HUES64 (cell line): Measurements from ENCODE around the gene SARDH.

Experiments
- H3K27ac ChIP-seq: 2 replicates; pipeline ENCODE4 v1.7.0; 2013; ENCODE audit warnings: low read depth, low read length, inconsistent platforms
- H3K27me3 ChIP-seq: 2 replicates; pipeline ENCODE4 v1.6.1; 2013; ENCODE audit warnings: mild to moderate bottlenecking, low read length; ENCODE audit not compliant: insufficient read depth
- H3K36me3 ChIP-seq: 2 replicates; pipeline ENCODE4 v1.6.1; 2013; ENCODE audit warnings: mild to moderate bottlenecking, low read length; ENCODE audit not compliant: insufficient read depth
- H3K4me1 ChIP-seq: 2 replicates; pipeline ENCODE4 v1.6.1; 2013; ENCODE audit warnings: mild to moderate bottlenecking, low read length, moderate library complexity; ENCODE audit not compliant: insufficient read depth
- H3K4me3 ChIP-seq: 2 replicates; pipeline ENCODE4 v1.5.1; 2013; ENCODE audit warnings: mild to moderate bottlenecking, low read length, moderate library complexity
- H3K9ac ChIP-seq: 2 replicates; pipeline ENCODE4 v1.6.1; 2013; ENCODE audit warnings: mild to moderate bottlenecking, low read depth, low read length
- H3K9me3 ChIP-seq: 2 replicates; pipeline ENCODE4 v1.6.1; 2013; ENCODE audit warnings: low read depth, low read length; ENCODE audit not compliant: insufficient read depth
- WGBS: fragments of 150-250, 120-280 bp; methylation state at CpG from one replicate; pipeline ENCODE4 v1.1.7; 2013; ENCODE audit warnings: missing lambda C conversion rate; 5-methylcytosine and 5-hydroxymethylcytosine counted together

Gene SARDH

DNA sequence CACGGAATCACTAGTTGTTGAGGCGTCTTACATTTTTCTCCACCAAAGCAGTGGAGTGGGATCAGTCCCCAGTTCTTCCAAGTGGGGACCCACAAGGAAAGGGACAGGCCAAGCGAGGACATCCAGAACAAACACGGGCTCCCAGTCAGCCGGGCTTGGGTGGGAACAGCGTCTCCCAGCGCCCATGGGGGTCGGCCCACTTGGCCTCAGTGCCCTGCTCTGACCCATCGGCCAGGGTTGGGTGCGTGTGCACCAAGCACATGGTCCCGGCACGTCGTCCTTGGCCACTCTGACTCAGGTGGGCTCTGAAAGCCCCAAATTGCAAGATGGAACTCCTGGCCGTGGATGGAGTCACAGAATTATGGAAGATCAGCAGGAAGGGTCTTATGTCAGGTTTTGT, 64.1 kb downstream of the SARDH start:
- Histone ChIP-seq H3K9me3 (no peaks in the 10 kb centered on the region), H3K4me1 (peaks cover 6% of the 10 kb centered on the region; the same call in 1 of the 2 replicates), H3K27me3 (no peaks in the 10 kb centered on the region), H3K36me3 (no peaks in the 10 kb centered on the region), H3K9ac (no peak overlapping the region), H3K4me3 (no peak overlapping the region), H3K27ac (no peak overlapping the region)
- WGBS, result 94% methylated on average over 14 of the region's 14 CpGs

DNA sequence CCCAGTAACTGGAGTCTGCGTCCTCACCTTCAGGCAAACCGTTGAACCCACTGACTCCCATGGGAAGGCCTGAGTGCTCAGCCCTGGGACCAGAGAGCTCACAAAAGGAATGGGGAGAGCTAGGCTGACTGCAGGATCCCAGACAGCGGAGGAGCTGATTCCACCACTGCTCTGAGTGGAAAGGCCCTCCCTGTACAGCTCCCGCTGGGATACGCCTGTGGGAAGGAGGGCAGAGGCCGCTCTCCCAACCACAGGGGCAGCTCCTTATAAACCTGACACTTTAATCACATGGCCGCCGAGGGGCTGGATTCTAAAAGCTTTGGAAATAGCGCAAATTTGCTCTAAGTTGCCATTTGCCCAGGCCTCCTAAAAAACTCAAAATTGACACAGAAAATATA, 64.9 kb downstream of the SARDH start:
- no peak overlapping the region for H3K4me3 ChIP-seq
- no peaks in the 10 kb centered on the region for H3K27me3 ChIP-seq
- peaks cover 6% of the 10 kb centered on the region; the same call in 1 of the 2 replicates for H3K4me1 ChIP-seq
- 90% methylated on average over 9 of the region's 9 CpGs for WGBS
- no peaks in the 10 kb centered on the region for H3K9me3 ChIP-seq
- H3K36me3 ChIP-seq, result no peaks in the 10 kb centered on the region
- no peak overlapping the region for H3K9ac ChIP-seq
- H3K27ac ChIP-seq, result no peak overlapping the region

GRCh38 chr9:133672503-133673257, 65.5 kb downstream of the SARDH start:
- no peak overlapping the region for H3K4me3 ChIP-seq
- no peak overlapping the region for H3K9ac ChIP-seq
- no peaks in the 10 kb centered on the region for H3K9me3 ChIP-seq
- 90% methylated on average over 31 of the region's 31 CpGs for WGBS
- H3K27me3 ChIP-seq, result no peaks in the 10 kb centered on the region
- no peak overlapping the region for H3K27ac ChIP-seq
- no peaks in the 10 kb centered on the region for H3K36me3 ChIP-seq
- peaks cover 6% of the 10 kb centered on the region; the same call in 1 of the 2 replicates for H3K4me1 ChIP-seq

GRCh38 chr9:133671371-133671770, 66.8 kb downstream of the SARDH start:
- no peaks in the 10 kb centered on the region for H3K36me3 ChIP-seq
- H3K9me3 ChIP-seq, result no peaks in the 10 kb centered on the region
- no peaks in the 10 kb centered on the region for H3K27me3 ChIP-seq
- no peak overlapping the region for H3K9ac ChIP-seq
- 89% methylated on average over 21 of the region's 21 CpGs for WGBS
- no peak overlapping the region for H3K27ac ChIP-seq
- no peak overlapping the region for H3K4me3 ChIP-seq
- H3K4me1 ChIP-seq, result peaks cover 6% of the 10 kb centered on the region; the same call in 1 of the 2 replicates

GRCh38 chr9:133670466-133670865, 67.7 kb downstream of the SARDH start:
- 87% methylated on average over 17 of the region's 17 CpGs for WGBS
- Histone ChIP-seq H3K9me3 (no peaks in the 10 kb centered on the region), H3K9ac (no peak overlapping the region), H3K27ac (no peak overlapping the region), H3K4me1 (peaks cover 6% of the 10 kb centered on the region; the same call in 1 of the 2 replicates), H3K4me3 (no peak overlapping the region), H3K27me3 (no peaks in the 10 kb centered on the region), H3K36me3 (no peaks in the 10 kb centered on the region)

DNA sequence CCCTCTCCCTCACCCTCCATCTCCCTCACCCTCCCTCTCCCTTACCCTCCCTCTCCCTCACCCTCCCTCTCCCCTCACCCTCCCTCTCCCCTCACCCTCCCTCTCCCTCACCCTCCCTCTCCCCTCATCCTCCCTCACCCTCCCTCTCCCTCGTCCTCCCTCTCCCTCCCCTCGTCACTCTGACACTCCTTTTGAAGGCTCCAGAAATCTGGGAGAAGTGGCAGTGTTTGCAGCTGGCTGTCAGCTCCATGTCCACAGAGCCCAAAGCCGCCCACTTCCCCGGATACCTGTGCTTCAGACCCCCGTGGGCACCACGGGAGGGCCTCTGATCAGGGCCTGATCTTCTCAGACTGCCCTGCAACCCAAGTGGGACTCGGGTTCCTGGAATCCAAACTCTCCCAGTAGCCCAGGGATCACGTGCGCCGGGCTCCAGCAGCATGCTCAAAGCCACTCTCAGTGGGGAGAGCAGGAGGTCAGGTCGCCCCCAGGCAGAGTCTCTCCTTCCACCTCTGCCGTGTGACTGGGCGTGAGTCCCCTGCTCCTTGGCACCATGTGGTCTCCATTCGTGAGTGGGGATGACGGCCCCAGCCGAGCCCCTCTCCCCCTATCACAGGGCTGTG, 68.9 kb downstream of the SARDH start:
- H3K9ac ChIP-seq, result no peak overlapping the region
- 84% methylated on average over 14 of the region's 16 CpGs for WGBS
- no peaks in the 10 kb centered on the region for H3K27me3 ChIP-seq
- no peaks in the 10 kb centered on the region; the same call in 1 of the 2 replicates for H3K4me1 ChIP-seq
- no peaks in the 10 kb centered on the region for H3K9me3 ChIP-seq
- H3K36me3 ChIP-seq, result no peaks in the 10 kb centered on the region
- no peak overlapping the region for H3K4me3 ChIP-seq
- H3K27ac ChIP-seq, result no peak overlapping the region

- Histone ChIP-seq H3K4me3 (no peak overlapping the region), H3K27me3 (no peaks in the 10 kb centered on the region)
- WGBS, result 89% methylated on average over 17 of the region's 17 CpGs
These were observed 70.2 kb downstream of the SARDH start for GRCh38 chr9:133667759-133668450.

DNA sequence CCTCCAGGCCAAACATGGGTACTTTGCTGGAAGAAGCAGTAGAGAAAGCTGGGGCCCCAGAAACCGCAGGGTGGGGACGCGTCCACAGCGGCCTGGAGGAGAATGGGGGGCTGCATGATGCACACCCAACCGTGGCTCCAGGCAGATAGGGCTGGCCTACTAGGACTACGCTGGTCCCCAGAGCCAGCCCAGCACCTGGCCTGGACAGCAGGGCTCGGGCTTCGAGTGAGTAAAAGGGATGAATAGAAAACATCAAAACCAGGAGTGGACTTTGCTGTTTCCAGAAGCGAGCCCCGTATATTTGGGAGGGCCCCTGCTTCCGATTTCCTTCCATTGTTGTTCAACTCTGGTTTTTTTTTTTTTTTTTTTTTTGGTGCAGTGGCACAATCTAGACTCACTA, 71.3 kb downstream of the SARDH start:
- Histone ChIP-seq H3K36me3 (no peaks in the 10 kb centered on the region), H3K27ac (no peak overlapping the region), H3K4me1 (no peaks in the 10 kb centered on the region), H3K9me3 (no peaks in the 10 kb centered on the region), H3K9ac (no peak overlapping the region), H3K27me3 (no peaks in the 10 kb centered on the region), H3K4me3 (no peak overlapping the region)
- WGBS, result 81% methylated on average over 11 of the region's 11 CpGs

More at GRCh38 chr9:133667759-133668450, 70.2 kb downstream of the SARDH start:
- Histone ChIP-seq H3K9ac (no peak overlapping the region), H3K36me3 (no peaks in the 10 kb centered on the region), H3K4me1 (no peaks in the 10 kb centered on the region), H3K27ac (no peak overlapping the region), H3K9me3 (no peaks in the 10 kb centered on the region)

DNA sequence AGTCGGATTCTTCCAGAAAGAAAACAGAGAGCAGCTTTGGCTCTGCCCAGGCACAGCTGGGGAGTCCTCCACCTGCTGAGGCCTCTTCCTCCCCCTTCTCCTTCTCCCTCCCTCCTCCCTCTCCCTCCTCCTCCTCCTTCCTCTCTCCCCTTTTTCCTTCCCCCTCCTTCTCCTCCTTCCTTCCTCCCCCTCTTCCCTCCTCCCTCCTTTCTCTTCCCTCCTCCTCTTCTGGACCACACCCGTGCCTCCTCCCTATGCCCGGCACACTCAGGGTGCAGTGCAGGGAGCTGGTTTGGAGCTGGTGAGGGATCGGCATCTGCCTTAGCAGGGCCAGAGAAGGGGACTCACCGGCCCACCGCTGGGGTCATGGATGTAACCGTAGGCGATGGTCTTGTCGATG, 71.8 kb downstream of the SARDH start:
- 82% methylated on average over 9 of the region's 9 CpGs for WGBS
- no peaks in the 10 kb centered on the region for H3K36me3 ChIP-seq
- H3K9me3 ChIP-seq, result no peaks in the 10 kb centered on the region
- H3K27ac ChIP-seq, result no peak overlapping the region
- no peaks in the 10 kb centered on the region for H3K4me1 ChIP-seq
- no peak overlapping the region for H3K4me3 ChIP-seq
- H3K27me3 ChIP-seq, result no peaks in the 10 kb centered on the region
- H3K9ac ChIP-seq, result no peak overlapping the region

GRCh38 chr9:133665535-133665934, 72.6 kb downstream of the SARDH start:
- no peaks in the 10 kb centered on the region for H3K36me3 ChIP-seq
- 0 out of 2 replicates have a peak, but pooled peaks cover 1% of the 10 kb centered on the region for H3K27me3 ChIP-seq
- WGBS, result 85% methylated on average over 12 of the region's 12 CpGs
- H3K4me1 ChIP-seq, result no peaks in the 10 kb centered on the region
- H3K9ac ChIP-seq, result no peak overlapping the region
- no peaks in the 10 kb centered on the region for H3K9me3 ChIP-seq
- H3K27ac ChIP-seq, result no peak overlapping the region
- H3K4me3 ChIP-seq, result no peak overlapping the region

GRCh38 chr9:133665096-133665495, 73.1 kb downstream of the SARDH start:
- H3K27ac ChIP-seq, result no peak overlapping the region
- 92% methylated on average over 13 of the region's 13 CpGs for whole genome bisulfite sequencing
- no peak overlapping the region for H3K9ac ChIP-seq
- H3K36me3 ChIP-seq, result no peaks in the 10 kb centered on the region
- H3K4me1 ChIP-seq, result no peaks in the 10 kb centered on the region
- peaks cover 6% of the 10 kb centered on the region for H3K27me3 ChIP-seq
- H3K9me3 ChIP-seq, result no peaks in the 10 kb centered on the region
- H3K4me3 ChIP-seq, result no peak overlapping the region
